Thoracic aorta (tissue), 2 donors: ENCODE data around the gene PPP1R14B. TPM values are rescaled to one million over a fixed set of nuclear protein-coding genes. Genes with fewer than 3 reads are reported as not detected.

Source experiments
- ATAC-seq: fragments of 150-250 bp; one replicate; pipeline ENCODE4 v1.8.0; 2017; ENCODE audit warnings: low read depth; ENCODE audit not compliant: insufficient number of reproducible peaks, low FRiP score
- DNase-seq: peaks from one replicate; pipeline ENCODE4 v3.0.0-alpha.2; 2020; ENCODE audit warnings: low spot score
- H3K27ac ChIP-seq, 2 donors: fragments of 200-600 bp; sonication (generic); 1 replicate in 1 of 2; 2 replicates in 1 of 2; pipeline ENCODE4 v1.5.1; 2016; ENCODE audit warnings: mild to moderate bottlenecking in 2 of 2, moderate library complexity in 2 of 2
- H3K27me3 ChIP-seq: fragments of 200-600 bp; sonication (generic); replicated peaks from 2 replicates; pipeline ENCODE4 v1.6.0; 2016; ENCODE audit warnings: mild to moderate bottlenecking; ENCODE audit not compliant: insufficient read depth
- H3K36me3 ChIP-seq: fragments of 200-600 bp; sonication (generic); one replicate; pipeline ENCODE4 v1.5.1; 2016
- H3K4me1 ChIP-seq, 2 donors: fragments of 200-600 bp; sonication (generic); 1 replicate in 1 of 2; 2 replicates in 1 of 2; pipeline versions ENCODE4 v1.5.1 to v1.6.0; 2016; ENCODE audit warnings: low read depth in 2 of 2, mild to moderate bottlenecking in 1 of 2; ENCODE audit not compliant: control insufficient read depth in 1 of 2
- H3K4me3 ChIP-seq: fragments of 200-600 bp; sonication (generic); 2 replicates; pipeline ENCODE4 v1.5.1; 2016; ENCODE audit warnings: mild to moderate bottlenecking
- H3K9me3 ChIP-seq: fragments of 200-600 bp; sonication (generic); 2 replicates; pipeline ENCODE4 v1.5.1; 2016
- CTCF ChIP-seq: fragments of 200-600 bp; sonication (generic); IDR thresholded peaks from one replicate; pipeline ENCODE4 v1.5.1; 2019; ENCODE audit warnings: antibody characterized with exemption
- total RNA-seq, 2 donors: library from RNA; depleted of rRNA; stranded (reverse); fragments of >200 nt; gene quantifications; one replicate each; pipeline versions ENCODE4 v1.1.0 to v1.2.3, GENCODE V29; 2016

Gene PPP1R14B
- total RNA-seq: 100 to 1,000 TPM in 1 of 2 donors, 10 to 100 TPM in 1; 75.3 to 122 TPM

GRCh38 chr11:64246871-64247728 lies at the start of gene PPP1R14B:
Gene PPP1R14B, minus strand, starts transcription at chr11:64246943. Its CDS starts 270 bp downstream, at chr11:64246673.
- Histone ChIP-seq H3K9me3 (no peaks in the 10 kb centered on the region), H3K27ac (peak within 1 kb of the TSS; percentile 78 to 93), H3K4me1 (peaks cover 20 to 47% of the 10 kb centered on the region in 2 donors), H3K36me3 (peaks cover 9% of the 10 kb centered on the region), H3K4me3 (peak within 1 kb of the TSS; percentile 98), H3K27me3 (no peaks in the 10 kb centered on the region)
- TF ChIP-seq CTCF: peak; percentile 11
- DNase-seq: peak; percentile 58
- no peak for ATAC-seq

- Histone ChIP-seq H3K27ac (no peak overlapping the region), H3K9me3 (no peaks in the 10 kb centered on the region), H3K36me3 (no peaks in the 10 kb centered on the region), H3K4me3 (no peak overlapping the region), H3K4me1 (peaks cover 27 to 41% of the 10 kb centered on the region in 2 donors), H3K27me3 (peaks cover 30% of the 10 kb centered on the region)
- DNase-seq (no peak), ATAC-seq (no peak)
- no peak for TF ChIP-seq CTCF
These were observed 49.5 kb upstream of the PPP1R14B start for GRCh38 chr11:64296236-64296635.

GRCh38 chr11:64295760-64296159 lies 49.0 kb upstream of the PPP1R14B start:
- ATAC-seq (no peak), DNase-seq (no peak)
- no peak overlapping the region for H3K27ac ChIP-seq
- TF ChIP-seq CTCF: no peak
- peaks cover 26 to 38% of the 10 kb centered on the region in 2 donors for H3K4me1 ChIP-seq
- H3K4me3 ChIP-seq: no peak overlapping the region
- no peaks in the 10 kb centered on the region for H3K9me3 ChIP-seq
- H3K27me3 ChIP-seq: peaks cover 30% of the 10 kb centered on the region
- no peaks in the 10 kb centered on the region for H3K36me3 ChIP-seq

- no peak for TF ChIP-seq CTCF
- DNase-seq (no peak), ATAC-seq (no peak)
- Histone ChIP-seq H3K27ac (no peak overlapping the region), H3K9me3 (no peaks in the 10 kb centered on the region), H3K36me3 (no peaks in the 10 kb centered on the region), H3K4me3 (no peak overlapping the region), H3K27me3 (peaks cover 30% of the 10 kb centered on the region), H3K4me1 (peaks cover 19 to 28% of the 10 kb centered on the region in 2 donors)
These were observed 48.0 kb upstream of the PPP1R14B start for GRCh38 chr11:64294774-64295173.

- Histone ChIP-seq H3K36me3 (no peaks in the 10 kb centered on the region), H3K4me1 (peaks cover 15 to 19% of the 10 kb centered on the region in 2 donors), H3K27ac (no peak overlapping the region), H3K4me3 (peak overlapping the region; percentile 61), H3K27me3 (peaks cover 21% of the 10 kb centered on the region), H3K9me3 (no peaks in the 10 kb centered on the region)
- DNase-seq (no peak), ATAC-seq (no peak)
- TF ChIP-seq CTCF: no peak
These were observed 45.9 kb upstream of the PPP1R14B start for GRCh38 chr11:64292460-64293254.
